HepG2 (cell line): ENCODE results near the gene PSMD12. TPM values are rescaled to one million over a fixed set of nuclear protein-coding genes. Genes with fewer than 3 reads are reported as not detected.

Experiments used
- ATAC-seq: fragments of 200-7000 bp; cut with Tn5 transposase; 3 replicates; pipeline ENCODE4 v1.9.1; 2020; ENCODE audit warnings: mild to moderate bottlenecking, moderate library complexity
- BruUV-seq: library from RNA; stranded (reverse); fragments of 400-500 nt; replicated peaks from 2 replicates; lab custom pipeline; 2021; lab: Mats Ljungman, UMichigan
- CTCF ChIA-PET: fragments of 300-600 bp; formaldehyde crosslinking; extraction: SDS; loops from one replicate; lab custom pipeline; 2021; ENCODE audit warnings: low total read pairs, inconsistent platforms, low intra/inter-chr PET ratio; lab: Yijun Ruan, JAX
- POLR2A ChIA-PET: fragments of 350-600 bp; sonication (Branson Sonifier 250); formaldehyde crosslinking; loops from one replicate; lab custom pipeline; 2020; ENCODE audit warnings: antibody characterized with exemption, inconsistent platforms; lab: Yijun Ruan, JAX
- DNase-seq: peaks from one replicate; pipeline ENCODE4 v3.0.0-alpha.2; 2015; ENCODE audit warnings: low spot score
- FAIRE-seq: peaks from 3 replicates; lab custom pipeline; 2011; peaks lifted over from hg19 to GRCh38; lab: Jason Lieb, UNC
- H2AFZ ChIP-seq: one replicate; pipeline ENCODE4 v1.6.1; 2011; ENCODE audit warnings: low read length, inconsistent platforms
- H3K27ac ChIP-seq: fragments of 300-600 bp; 3 replicates; pipeline ENCODE4 v1.8.0; 2011; ENCODE audit warnings: mixed run types, mild to moderate bottlenecking, mixed read lengths, low read length, inconsistent platforms; ENCODE audit not compliant: insufficient read depth; ENCODE audit errors: extremely low read length
- H3K27me3 ChIP-seq, 2 experiments: fragments of 200-600 bp in 1 of 2; 2 replicates in 1 of 2; 3 replicates in 1 of 2; pipeline versions ENCODE4 v1.6.0 to v1.8.0; 2011; ENCODE audit warnings: low read length in 2 of 2, mild to moderate bottlenecking in 2 of 2, moderate library complexity in 2 of 2, inconsistent platforms in 1 of 2; ENCODE audit not compliant: insufficient read depth in 2 of 2, control insufficient read depth in 1 of 2
- H3K36me3 ChIP-seq, 2 experiments: fragments of 200-600 bp in 1 of 2; replicated peaks in 1 of 2; 2 replicates in 1 of 2; 3 replicates in 1 of 2; pipeline versions ENCODE4 v1.5.1 to v1.8.0; 2011; ENCODE audit warnings: low read length in 2 of 2, inconsistent platforms in 1 of 2; ENCODE audit not compliant: insufficient read depth in 2 of 2, control insufficient read depth in 1 of 2
- H3K4me1 ChIP-seq: 2 replicates; pipeline ENCODE4 v1.5.1; 2012; ENCODE audit warnings: low read length, inconsistent platforms; ENCODE audit not compliant: insufficient read depth
- H3K4me2 ChIP-seq: 2 replicates; pipeline ENCODE4 v1.6.0; 2011; ENCODE audit warnings: low read depth, low read length, inconsistent platforms
- H3K4me3 ChIP-seq, 3 experiments: fragments of 200-600 bp in 1 of 3; sonication (generic), shearing (Covaris generic) in 1 of 3; replicated peaks in 1 of 3; 2 replicates each; pipeline ENCODE4 v1.5.1; 2011 to 2016; ENCODE audit warnings: low read length in 3 of 3, inconsistent platforms in 2 of 3, low read depth in 2 of 3, mild to moderate bottlenecking in 2 of 3, control low read depth in 1 of 3, mixed read lengths in 1 of 3; ENCODE audit not compliant: insufficient read depth in 1 of 3
- H3K79me2 ChIP-seq: one replicate; pipeline ENCODE4 v1.6.1; 2011; ENCODE audit warnings: low read length, inconsistent platforms; ENCODE audit not compliant: insufficient read depth
- H3K9ac ChIP-seq: 2 replicates; pipeline ENCODE4 v1.6.0; 2011; ENCODE audit warnings: mild to moderate bottlenecking, low read depth, low read length, inconsistent platforms; ENCODE audit not compliant: insufficient read depth
- H3K9me3 ChIP-seq: 2 replicates; pipeline ENCODE4 v1.5.1; 2012; ENCODE audit warnings: mild to moderate bottlenecking, low read length
- H4K20me1 ChIP-seq: 2 replicates; pipeline ENCODE4 v1.6.0; 2011; ENCODE audit warnings: inconsistent platforms, mild to moderate bottlenecking, low read length, moderate library complexity; ENCODE audit not compliant: insufficient read depth
- ZNF253 ChIP-seq: sonication (generic); formaldehyde crosslinking; IDR thresholded peaks from 2 replicates; pipeline ENCODE4 v1.8.0; 2022; ENCODE audit warnings: mild to moderate bottlenecking, missing genetic modification reagents, borderline replicate concordance
- ZNF282 ChIP-seq: fragments of 450-650 bp; IDR thresholded peaks from 2 replicates; pipeline ENCODE4 v1.6.1; 2018; ENCODE audit not compliant: partially characterized antibody
- WGBS: methylation state at CpG from one replicate; pipeline ENCODE4 v1.1.6; 2017; ENCODE audit warnings: low lambda C conversion rate; 5-methylcytosine and 5-hydroxymethylcytosine counted together
- in situ Hi-C: cut with HindIII; loops from 2 replicates; pipeline ENCODE4 v1.10.0; 2017; ENCODE audit warnings: low pct_unique_long_range_greater_than_20kb; ENCODE audit not compliant: extremely low pct_ligation_motif_present
- intact Hi-C: fragments of 100-400 bp; cut with micrococcal nuclease; formaldehyde crosslinking; loops from one replicate; pipeline ENCODE4 v1.10.0; 2022; ENCODE audit not compliant: unreplicated experiment
- polyA plus RNA-seq, 8 experiments: library from polyadenylated mRNA; depleted of rRNA in 3 of 8; stranded (reverse) in 7 of 8; unstranded in 1 of 8; fragments of >200 nt; fragmentation: Illumina TruSeq in 4 of 8; extraction: Trizol in 4 of 8; gene quantifications; 2 replicates each; pipeline versions ENCODE4 v1.2.1 to v1.2.3, GENCODE V29; 2011 to 2016; ENCODE audit warnings: low read depth in 4 of 8, missing spikeins in 1 of 8, mixed read lengths in 1 of 8; ENCODE audit not compliant: insufficient read depth in 1 of 8
- small RNA-seq, 3 experiments: library from RNA; depleted of rRNA; stranded (forward); fragments of <200 nt; gene quantifications; one replicate each; pipeline ENCODE3, GENCODE V24; 2012; ENCODE audit warnings: low read depth in 2 of 3, low replicate concordance in 1 of 3; ENCODE audit not compliant: insufficient read length in 3 of 3, insufficient read depth in 2 of 3
- total RNA-seq, 5 experiments: library from RNA; depleted of rRNA; stranded (reverse); fragments of >200 nt; fragmentation: Illumina TruSeq; extraction: Trizol; gene quantifications; 2 replicates each; pipeline ENCODE4 v1.2.3, GENCODE V29; 2016; ENCODE audit warnings: low read depth in 1 of 5

PSMD12 gene
- total and polyA plus RNA-seq, 2 of the 13 experiments (the other 11 are each of a cell fraction or from before 2014, with no cell fraction given): 27.4 to 71.7 TPM

- H3K4me2 ChIP-seq: peak overlapping the region; percentile 46
- BruUV-seq: no TSS peak
- H3K27me3 ChIP-seq: no peaks in the 10 kb centered on the region; a peak in 1 of 5 replicates
- FAIRE-seq (no peak), DNase-seq (no peak), ATAC-seq (peak; percentile 22; the same call in 1 of the 3 replicates)
- H3K36me3 ChIP-seq: no peaks in the 10 kb centered on the region
- no peaks in the 10 kb centered on the region for H3K79me2 ChIP-seq
- ChIA-PET CTCF (no interaction called here), POLR2A (interaction anchor here (0.6 to 0.8 kb wide), 2 partner anchors 11 to 42 kb away, joined by 3 read pairs; no protein-coding TSS in a partner anchor)
- TF ChIP-seq ZNF253 (CRISPR knock-in tag) (no peak), ZNF282 (no peak)
- WGBS: 30% methylated on average over 14 of the region's 14 CpGs
- no peaks in the 10 kb centered on the region for H4K20me1 ChIP-seq
- H2AFZ ChIP-seq: peak overlapping the region; percentile 15
- in situ Hi-C loops: no loop called here
- no peak overlapping the region for H3K4me3 ChIP-seq
- no peak overlapping the region for H3K27ac ChIP-seq
- peaks cover 17% of the 10 kb centered on the region for H3K4me1 ChIP-seq
- intact Hi-C loops: no loop called here
- no peak overlapping the region for H3K9ac ChIP-seq
- no peaks in the 10 kb centered on the region for H3K9me3 ChIP-seq
These were observed 77.0 kb downstream of the PSMD12 start for GRCh38 chr17:67289181-67289876.

Small RNA genes lying within 50 kb of the gene (small RNA-seq; reads per million reads assigned to genes)
- 0 reads per million in 3 experiments for gene RF00019

Other genes with a start within 250 kb of the PSMD12 start
- 52.4 and 93.1 TPM in 2 replicates for gene HELZ, start 121.4 kb downstream of the PSMD12 start, total RNA-seq (2016; rRNA removed; fragmentation: Illumina TruSeq; extraction: Trizol)
- 27.8 and 35.3 TPM in 2 replicates for gene HELZ, start 121.4 kb downstream of the PSMD12 start, polyA plus RNA-seq (2011; rRNA removed)
- gene PITPNC1, start 10.7 kb upstream of the PSMD12 start, total RNA-seq (2016; rRNA removed; fragmentation: Illumina TruSeq; extraction: Trizol): 3.7 and 4.1 TPM in 2 replicates
- gene PITPNC1, start 10.7 kb upstream of the PSMD12 start, polyA plus RNA-seq (2011; rRNA removed): 3.8 and 5.7 TPM in 2 replicates